ENCODE results near the gene CORO2B.

DNA sequence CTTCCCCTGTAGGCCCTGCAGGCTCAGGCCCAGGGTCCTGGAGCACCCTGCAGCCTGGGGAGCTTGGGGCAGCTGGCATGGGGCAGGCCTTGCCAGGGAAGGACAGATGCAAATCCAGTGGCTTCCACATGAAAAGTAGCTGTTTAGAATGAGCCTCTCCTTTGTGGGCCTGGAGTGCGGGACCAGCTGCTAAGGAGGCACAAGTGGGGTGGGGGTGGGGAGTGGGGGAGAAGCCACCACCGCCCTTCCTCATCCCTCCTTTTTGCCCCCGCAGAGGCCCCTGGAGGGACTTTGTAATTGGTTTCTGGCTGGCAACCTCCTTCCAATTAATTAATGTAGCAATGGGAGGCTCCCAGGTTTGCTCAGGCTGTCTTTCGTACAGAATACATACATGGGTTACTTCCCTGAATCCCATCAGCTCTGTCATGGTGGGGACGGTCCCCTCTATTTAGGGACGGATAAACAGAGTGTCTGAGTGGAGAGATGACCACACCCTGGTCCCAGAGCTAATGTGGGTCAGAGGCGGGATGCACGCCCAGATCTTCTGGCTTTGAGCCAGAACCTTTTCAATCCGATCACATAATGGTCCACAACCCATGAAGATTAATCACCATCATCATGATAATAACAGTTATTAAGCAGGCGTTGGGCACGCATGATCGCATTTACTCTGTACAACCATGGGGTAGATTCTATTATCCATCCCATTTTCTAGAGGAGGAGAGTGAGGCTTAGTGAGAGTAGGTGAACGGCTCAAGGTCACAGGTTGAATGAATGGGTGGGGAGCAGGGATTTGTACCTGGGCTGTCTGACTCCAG lies 6.2 kb downstream of the CORO2B start:
- TF ChIP-seq CTCF (IDR thresholded peaks at IDR 0.05; ENCODE audit: insufficient read depth, low read length, poor library complexity, severe bottlenecking) (no peak), EZH2phosphoT487 (conservative IDR thresholded peaks at IDR 0.05; ENCODE audit: low read length) (no peak)
